A549 treated with DMSO at 1 μM for 4 hours (cell line): Measurements from ENCODE around the gene CHDH. TPM values are rescaled to one million over a fixed set of nuclear protein-coding genes. Genes with fewer than 3 reads are reported as not detected.

ENCODE experiments used
- total RNA-seq: library from RNA; stranded (reverse); fragments of 200-300 nt; extraction: Qiagen RNA extraction; gene quantifications from 5 replicates; pipeline ENCODE4 v1.2.3, GENCODE V29; 2022; ENCODE audit warnings: low read depth

The CHDH gene
- 2.2 to 3.2 TPM (median 2.6 TPM) in 5 replicates for total RNA-seq

DNA sequence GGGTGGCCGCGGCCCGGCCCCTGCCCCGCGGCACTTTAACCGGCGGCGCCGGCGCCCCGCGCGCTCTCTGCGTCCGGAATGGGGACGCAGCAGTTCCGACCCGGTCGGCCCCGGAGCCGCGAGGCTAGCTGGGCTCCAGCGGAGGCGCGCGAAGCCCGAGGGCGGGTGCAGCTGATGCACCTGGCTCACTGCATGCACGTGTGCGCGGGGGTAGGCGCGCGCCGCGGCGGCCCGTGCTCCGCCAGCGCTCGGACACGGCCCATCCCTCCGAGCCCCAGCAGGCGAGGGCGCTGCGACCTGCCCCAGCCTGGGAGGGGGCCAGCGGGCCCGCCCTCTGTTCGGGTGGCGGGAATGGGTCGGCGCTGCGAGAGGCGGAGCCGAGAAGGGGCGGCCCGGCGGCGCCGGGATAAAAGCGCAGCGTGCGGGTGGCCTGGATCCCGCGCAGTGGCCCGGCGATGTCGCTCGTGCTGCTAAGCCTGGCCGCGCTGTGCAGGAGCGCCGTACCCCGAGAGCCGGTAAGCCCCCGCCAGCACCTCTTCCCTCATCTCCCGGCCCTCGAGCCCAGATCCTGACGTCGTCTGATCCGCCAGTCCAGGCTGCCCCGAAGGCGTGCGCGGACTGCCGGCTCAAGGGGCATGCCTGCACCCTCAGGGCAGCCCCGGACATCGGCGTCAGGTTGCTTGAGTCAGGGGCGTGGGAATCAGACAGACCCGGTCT lies at the start of gene CHDH, which contains the start of gene IL17RB:
TSS of gene CHDH (minus strand) at position 286 of the 717 bp plus-strand sequence. CDS start 22,411 bp downstream, outside the sequence.
TSS of gene IL17RB (plus strand) at position 435 of the 717 bp plus-strand sequence. CDS start at position 456, 21 bp downstream.

DNA sequence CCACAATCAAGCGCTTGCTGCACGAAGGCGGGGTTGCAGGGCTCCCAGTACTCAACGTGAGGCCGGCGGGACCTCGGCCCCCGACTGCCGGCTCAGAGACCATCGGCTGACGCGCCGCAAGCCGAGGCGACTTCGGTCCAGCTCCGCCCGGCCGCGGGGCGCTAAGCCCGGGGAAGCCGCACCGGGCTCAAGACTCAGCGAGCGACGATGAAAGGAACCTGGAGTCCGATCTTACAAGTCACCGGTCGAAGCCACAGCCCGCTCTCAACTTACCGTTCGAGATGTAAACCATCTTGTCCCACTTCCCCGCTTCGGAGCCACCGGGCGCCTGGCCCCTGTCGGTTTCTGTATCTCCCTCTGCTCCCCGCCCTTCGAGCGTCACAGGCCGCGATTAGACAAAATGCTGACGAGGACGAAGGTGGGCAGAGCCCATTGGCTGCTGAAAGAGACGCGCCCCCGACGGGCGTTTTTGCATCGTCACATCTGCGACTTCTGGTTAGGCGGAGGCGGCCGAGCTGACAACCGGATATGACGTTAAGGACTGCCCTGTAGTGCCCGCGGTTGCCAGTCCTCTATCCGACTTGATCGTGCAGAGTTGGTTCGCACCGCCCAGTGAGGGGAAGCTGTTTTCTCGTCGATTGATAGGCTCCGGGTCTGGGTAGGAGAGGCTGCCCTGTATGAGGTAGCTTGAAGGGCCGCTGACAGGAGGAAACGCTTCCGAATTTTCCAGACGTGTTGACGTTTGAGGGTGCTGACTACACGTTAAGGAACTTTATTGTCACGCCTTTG lies 45.5 kb upstream of the CHDH start, which contains the start of gene SELENOK:
TSS of gene SELENOK (minus strand) at position 363 of the 789 bp plus-strand sequence.

GRCh38 chr3:53881691-53882593 lies 35.7 kb upstream of the CHDH start, which contains the start of gene ACTR8:
ACTR8 (minus strand) TSS chr3:53882152; CDS start chr3:53882101, 51 bp downstream.

Other genes starting within 250 kb of the CHDH start
- 0.81 to 1.3 TPM (median 1.0 TPM) in 5 replicates for gene IL17RB, start 149 bp upstream of the CHDH start, total RNA-seq
- 14.9 to 19.0 TPM (median 16.7 TPM) in 5 replicates for gene ACTR8, start 35.7 kb upstream of the CHDH start, total RNA-seq
- gene SELENOK, start 45.4 kb upstream of the CHDH start, total RNA-seq: 19.7 to 37.0 TPM (median 24.5 TPM) in 5 replicates